HEK293T (cell line): ENCODE measurements around the gene SLC26A4.

ENCODE experiments used
- CTCF ChIA-PET: fragments of 350-600 bp; formaldehyde crosslinking; extraction: SDS; loops from one replicate; lab custom pipeline; 2021; ENCODE audit warnings: antibody characterized with exemption, inconsistent platforms; lab: Yijun Ruan, JAX
- POLR2A ChIA-PET: fragments of 350-600 bp; formaldehyde crosslinking; extraction: SDS; loops from one replicate; lab custom pipeline; 2020; ENCODE audit warnings: antibody characterized with exemption, inconsistent platforms; lab: Yijun Ruan, JAX
- DNase-seq: peaks from one replicate; pipeline ENCODE4 v3.0.0; 2012; ENCODE audit warnings: mixed read lengths; ENCODE audit errors: extremely low spot score
- ARNT ChIP-seq: fragments of 450-650 bp; IDR thresholded peaks from 2 replicates; pipeline ENCODE4 v1.6.1; 2017; ENCODE audit warnings: mild to moderate bottlenecking
- BHLHE40 ChIP-seq: fragments of 450-650 bp; IDR thresholded peaks from 2 replicates; pipeline ENCODE4 v1.6.1; 2016; ENCODE audit warnings: mild to moderate bottlenecking, moderate library complexity, borderline replicate concordance
- CTBP1 ChIP-seq: fragments of 450-650 bp; IDR thresholded peaks from 2 replicates; pipeline ENCODE4 v1.6.1; 2016; ENCODE audit warnings: borderline replicate concordance
- ELF4 ChIP-seq: fragments of 450-650 bp; IDR thresholded peaks from 2 replicates; pipeline ENCODE4 v1.6.1; 2017; ENCODE audit warnings: antibody characterized with exemption
- FOXA1 ChIP-seq: fragments of 450-650 bp; IDR thresholded peaks from 2 replicates; pipeline ENCODE4 v1.6.1; 2016; ENCODE audit warnings: mild to moderate bottlenecking
- FOXK2 ChIP-seq: fragments of 450-650 bp; IDR thresholded peaks from 2 replicates; pipeline ENCODE4 v1.6.1; 2016; ENCODE audit warnings: mild to moderate bottlenecking
- FOXM1 ChIP-seq: fragments of 450-650 bp; IDR thresholded peaks from 2 replicates; pipeline ENCODE4 v1.6.1; 2017; ENCODE audit warnings: mild to moderate bottlenecking, borderline replicate concordance
- HDGF ChIP-seq: fragments of 450-650 bp; IDR thresholded peaks from 2 replicates; pipeline ENCODE4 v1.6.1; 2017; ENCODE audit warnings: antibody characterized with exemption, borderline replicate concordance
- L3MBTL2 ChIP-seq: fragments of 450-650 bp; conservative IDR thresholded peaks from 2 replicates; pipeline ENCODE4 v1.6.1; 2016; ENCODE audit warnings: mild to moderate bottlenecking
- LEF1 ChIP-seq: fragments of 450-650 bp; IDR thresholded peaks from 2 replicates; pipeline ENCODE4 v1.6.1; 2017; ENCODE audit warnings: mild to moderate bottlenecking, borderline replicate concordance
- NFRKB ChIP-seq: fragments of 450-650 bp; IDR thresholded peaks from 2 replicates; pipeline ENCODE4 v1.6.1; 2016; ENCODE audit warnings: mild to moderate bottlenecking, moderate library complexity
- PKNOX1 ChIP-seq: fragments of 450-650 bp; IDR thresholded peaks from 2 replicates; pipeline ENCODE4 v1.6.1; 2016
- SP1 ChIP-seq: fragments of 450-650 bp; IDR thresholded peaks from 2 replicates; pipeline ENCODE4 v1.6.1; 2017
- SUZ12 ChIP-seq: fragments of 450-650 bp; IDR thresholded peaks from 2 replicates; pipeline ENCODE4 v1.6.1; 2016; ENCODE audit warnings: mild to moderate bottlenecking
- TARDBP ChIP-seq: fragments of 450-650 bp; IDR thresholded peaks from 2 replicates; pipeline ENCODE4 v1.6.1; 2016
- ZNF384 ChIP-seq: fragments of 450-650 bp; IDR thresholded peaks from 2 replicates; pipeline ENCODE4 v1.6.1; 2016

The SLC26A4 gene

GRCh38 chr7:107754642-107755041 is 94.0 kb downstream of the SLC26A4 start:
- no peak for TF ChIP-seq PKNOX1
- TF ChIP-seq FOXK2: no peak
- no peak for TF ChIP-seq CTBP1
- TF ChIP-seq FOXM1: no peak
- TF ChIP-seq FOXA1: no peak
- no peak for TF ChIP-seq NFRKB
- no peak for TF ChIP-seq ARNT
- TF ChIP-seq HDGF: no peak
- no peak for TF ChIP-seq ZNF384
- no peak for TF ChIP-seq BHLHE40
- POLR2A ChIA-PET: no interaction called here
- no peak for DNase-seq
- CTCF ChIA-PET: no interaction called here

GRCh38 chr7:107758667-107759066 is 98.0 kb downstream of the SLC26A4 start:
- DNase-seq: no peak
- CTCF ChIA-PET: no interaction called here
- TF ChIP-seq FOXA1 (no peak), ZNF384 (no peak), FOXM1 (no peak), ELF4 (no peak), ARNT (no peak), FOXK2 (no peak), NFRKB (no peak), BHLHE40 (no peak), TARDBP (no peak), PKNOX1 (no peak), SP1 (no peak), CTBP1 (no peak), SUZ12 (no peak), LEF1 (no peak), L3MBTL2 (no peak), HDGF (no peak)
- POLR2A ChIA-PET: no interaction called here

GRCh38 chr7:107767391-107767790 is 106.8 kb downstream of the SLC26A4 start:
- no peak for DNase-seq
- ChIA-PET POLR2A (no interaction called here), CTCF (no interaction called here)
- TF ChIP-seq ELF4 (no peak), SUZ12 (no peak), BHLHE40 (no peak), FOXK2 (no peak), NFRKB (no peak)
